SK-N-SH treated with all-trans-retinoic acid at 6 μM for 48 hours (cell line): Measurements from ENCODE around the gene KPNA1.

ENCODE experiments used
- ARNTL ChIP-seq: fragments of 450-650 bp; formaldehyde crosslinking; IDR thresholded peaks from 2 replicates; pipeline ENCODE4 v1.5.0; 2020; ENCODE audit warnings: low read depth, mild to moderate bottlenecking, moderate library complexity, borderline replicate concordance
- CREB5 ChIP-seq: fragments of 250-450 bp; sonication (Bioruptor Pico); IDR thresholded peaks from 2 replicates; pipeline ENCODE4 v1.5.1; 2020; ENCODE audit warnings: low read depth, mild to moderate bottlenecking, moderate library complexity
- PATZ1 ChIP-seq: fragments of 250-450 bp; sonication (Bioruptor Pico); IDR thresholded peaks from 2 replicates; pipeline ENCODE4 v1.8.0; 2020; ENCODE audit warnings: mild to moderate bottlenecking, moderate library complexity, borderline replicate concordance
- RARB ChIP-seq: fragments of 250-450 bp; sonication (Bioruptor Pico); IDR thresholded peaks from 2 replicates; pipeline ENCODE4 v1.8.0; 2021; ENCODE audit warnings: mild to moderate bottlenecking, moderate library complexity
- ZNF565 ChIP-seq: fragments of 450-650 bp; formaldehyde crosslinking; conservative IDR thresholded peaks from 2 replicates; pipeline ENCODE4 v1.5.0; 2020; ENCODE audit warnings: low read depth, mild to moderate bottlenecking, moderate library complexity

GRCh38 chr3:122546151-122546550, 31.4 kb upstream of the KPNA1 start:
- TF ChIP-seq CREB5 (CRISPR knock-in tag) (no peak), PATZ1 (CRISPR knock-in tag) (no peak), RARB (no peak), ZNF565 (CRISPR knock-in tag) (no peak), ARNTL (CRISPR knock-in tag) (no peak)
